SU-DHL-6 (cell line): ENCODE data around the gene SLC25A47.

Source experiments
- EZH2phosphoT487 ChIP-seq: fragments of 200-600 bp; sonication (generic), shearing (Covaris generic); conservative IDR thresholded peaks from 2 replicates; pipeline ENCODE4 v1.6.1; 2018; ENCODE audit warnings: mild to moderate bottlenecking, antibody characterized with exemption, low read length, moderate library complexity, mixed read lengths
- TF ChIP-seq, protein P1 (sequence below): fragments of 200-600 bp; sonication (generic); IDR thresholded peaks from one replicate; pipeline ENCODE4 v1.5.1; 2017; ENCODE audit warnings: antibody characterized with exemption, mild to moderate bottlenecking, low read length, moderate library complexity; ENCODE audit not compliant: insufficient read depth, poor library complexity, severe bottlenecking

DNA sequence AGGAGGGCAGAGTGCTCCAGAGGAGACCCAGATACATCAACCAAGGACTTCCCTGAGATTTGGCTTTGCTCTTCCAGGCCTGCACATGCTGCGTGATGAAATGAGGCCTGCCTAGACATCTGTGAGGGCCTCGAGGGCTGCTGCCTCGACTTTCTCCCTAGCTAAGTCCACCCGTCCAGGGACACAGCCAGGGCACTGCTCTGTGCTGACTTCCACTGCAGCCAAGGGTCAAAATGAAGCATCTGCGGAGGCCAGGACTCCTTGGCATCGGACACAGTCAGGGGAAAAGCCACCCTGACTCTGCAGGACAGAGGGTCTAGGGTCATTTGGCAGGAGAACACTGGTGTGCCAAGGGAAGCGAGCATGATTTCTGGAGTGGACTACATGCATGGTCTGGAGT lies 10.7 kb downstream of the SLC25A47 start:
- TF ChIP-seq, protein P1, sequence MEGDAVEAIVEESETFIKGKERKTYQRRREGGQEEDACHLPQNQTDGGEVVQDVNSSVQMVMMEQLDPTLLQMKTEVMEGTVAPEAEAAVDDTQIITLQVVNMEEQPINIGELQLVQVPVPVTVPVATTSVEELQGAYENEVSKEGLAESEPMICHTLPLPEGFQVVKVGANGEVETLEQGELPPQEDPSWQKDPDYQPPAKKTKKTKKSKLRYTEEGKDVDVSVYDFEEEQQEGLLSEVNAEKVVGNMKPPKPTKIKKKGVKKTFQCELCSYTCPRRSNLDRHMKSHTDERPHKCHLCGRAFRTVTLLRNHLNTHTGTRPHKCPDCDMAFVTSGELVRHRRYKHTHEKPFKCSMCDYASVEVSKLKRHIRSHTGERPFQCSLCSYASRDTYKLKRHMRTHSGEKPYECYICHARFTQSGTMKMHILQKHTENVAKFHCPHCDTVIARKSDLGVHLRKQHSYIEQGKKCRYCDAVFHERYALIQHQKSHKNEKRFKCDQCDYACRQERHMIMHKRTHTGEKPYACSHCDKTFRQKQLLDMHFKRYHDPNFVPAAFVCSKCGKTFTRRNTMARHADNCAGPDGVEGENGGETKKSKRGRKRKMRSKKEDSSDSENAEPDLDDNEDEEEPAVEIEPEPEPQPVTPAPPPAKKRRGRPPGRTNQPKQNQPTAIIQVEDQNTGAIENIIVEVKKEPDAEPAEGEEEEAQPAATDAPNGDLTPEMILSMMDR = no peak
- TF ChIP-seq EZH2phosphoT487 = no peak
